ENCODE results near the gene SLC4A1.

Gene SLC4A1

GRCh38 chr17:44205962-44206824, 61.7 kb downstream of the SLC4A1 start:
- DNase-seq (ENCODE audit: low spot score) = no peak

GRCh38 chr17:44204441-44204882, 63.5 kb downstream of the SLC4A1 start:
- DNase-seq (ENCODE audit: low spot score) = no peak

- peak; percentile 64 for DNase-seq (ENCODE audit: low spot score)
These were observed 64.0 kb downstream of the SLC4A1 start for GRCh38 chr17:44203731-44204440.

- DNase-seq (ENCODE audit: low spot score) = no peak
These were observed 65.2 kb downstream of the SLC4A1 start for GRCh38 chr17:44202756-44203155.

- no peak for DNase-seq (ENCODE audit: low spot score)
These were observed 67.3 kb downstream of the SLC4A1 start for GRCh38 chr17:44200478-44201155.

GRCh38 chr17:44199553-44200477, 68.1 kb downstream of the SLC4A1 start, which contains the start of gene ATXN7L3:
ATXN7L3 (minus strand) TSS chr17:44199884; CDS start chr17:44198070, 1,814 bp downstream.
- peak; percentile 96 for DNase-seq (ENCODE audit: low spot score)

- DNase-seq (ENCODE audit: low spot score) = peak; percentile 90
These were observed 69.0 kb downstream of the SLC4A1 start for GRCh38 chr17:44198721-44199552.
